ENCODE results near the gene STPG4.
"Not testable (repeated sequence)": the region's sequence is repeated elsewhere in the genome, so short reads cannot be mapped to it uniquely, and the experiment has no call there.

STPG4 gene

GRCh38 chr2:47119001-47119400, 36.1 kb downstream of the STPG4 start:
- no peak for FAIRE-seq
- no peak for TF ChIP-seq POLR2A (IDR thresholded peaks at IDR 0.05; ENCODE audit: low read depth, low read length)
- no peak for TF ChIP-seq POLR2AphosphoS5 (IDR thresholded peaks at IDR 0.05; ENCODE audit: low read depth, low read length)
- TF ChIP-seq TAF1 (IDR thresholded peaks at IDR 0.05; ENCODE audit: borderline replicate concordance, low read depth, low read length) = no peak
- no peak for DNase-seq (ENCODE audit: insufficient read length)

GRCh38 chr2:47118581-47118980, 36.5 kb downstream of the STPG4 start:
- no peak for DNase-seq (ENCODE audit: insufficient read length)
- no peak for FAIRE-seq
- no peak for TF ChIP-seq TAF1 (IDR thresholded peaks at IDR 0.05; ENCODE audit: borderline replicate concordance, low read depth, low read length)
- no peak for TF ChIP-seq POLR2AphosphoS5 (IDR thresholded peaks at IDR 0.05; ENCODE audit: low read depth, low read length)
- TF ChIP-seq POLR2A (IDR thresholded peaks at IDR 0.05; ENCODE audit: low read depth, low read length) = no peak

GRCh38 chr2:47112665-47113435, 42.3 kb downstream of the STPG4 start:
- FAIRE-seq (no peak), DNase-seq (ENCODE audit: insufficient read length) (no peak)
- TF ChIP-seq POLR2AphosphoS5 (IDR thresholded peaks at IDR 0.05; ENCODE audit: low read depth, low read length) = no peak
- TF ChIP-seq POLR2A (IDR thresholded peaks at IDR 0.05; ENCODE audit: low read depth, low read length) = no peak
- no peak for TF ChIP-seq TAF1 (IDR thresholded peaks at IDR 0.05; ENCODE audit: borderline replicate concordance, low read depth, low read length)

- no peak for FAIRE-seq
- TF ChIP-seq POLR2A (IDR thresholded peaks at IDR 0.05; ENCODE audit: low read depth, low read length) (no peak), POLR2AphosphoS5 (IDR thresholded peaks at IDR 0.05; ENCODE audit: low read depth, low read length) (no peak), TAF1 (IDR thresholded peaks at IDR 0.05; ENCODE audit: borderline replicate concordance, low read depth, low read length) (no peak)
- no peak for DNase-seq (ENCODE audit: insufficient read length)
Measured at GRCh38 chr2:47109680-47110079, 45.4 kb downstream of the STPG4 start.

- TF ChIP-seq POLR2AphosphoS5 (IDR thresholded peaks at IDR 0.05; ENCODE audit: low read depth, low read length) (no peak), POLR2A (IDR thresholded peaks at IDR 0.05; ENCODE audit: low read depth, low read length) (no peak), TAF1 (IDR thresholded peaks at IDR 0.05; ENCODE audit: borderline replicate concordance, low read depth, low read length) (no peak)
- no peak for DNase-seq (ENCODE audit: insufficient read length)
- no peak for FAIRE-seq
Measured at GRCh38 chr2:47109007-47109375, 46.1 kb downstream of the STPG4 start.

GRCh38 chr2:47108267-47109006, 46.7 kb downstream of the STPG4 start:
- not testable (repeated sequence) for FAIRE-seq; DNase-seq (ENCODE audit: insufficient read length)

GRCh38 chr2:47107201-47107600, 47.9 kb downstream of the STPG4 start:
- not testable (repeated sequence) for DNase-seq (ENCODE audit: insufficient read length); FAIRE-seq

- FAIRE-seq; DNase-seq (ENCODE audit: insufficient read length): not testable (repeated sequence)
Measured at GRCh38 chr2:47106231-47106630, 48.9 kb downstream of the STPG4 start.

- FAIRE-seq; DNase-seq (ENCODE audit: insufficient read length): not testable (repeated sequence)
Measured at GRCh38 chr2:47099712-47100111, 55.4 kb downstream of the STPG4 start.

GRCh38 chr2:47098953-47099352, 56.2 kb downstream of the STPG4 start:
- no peak for TF ChIP-seq POLR2AphosphoS5 (IDR thresholded peaks at IDR 0.05; ENCODE audit: low read depth, low read length)
- TF ChIP-seq POLR2A (IDR thresholded peaks at IDR 0.05; ENCODE audit: low read depth, low read length) = no peak
- no peak for TF ChIP-seq TAF1 (IDR thresholded peaks at IDR 0.05; ENCODE audit: borderline replicate concordance, low read depth, low read length)
- FAIRE-seq (no peak), DNase-seq (ENCODE audit: insufficient read length) (no peak)

GRCh38 chr2:47097563-47097962, 57.5 kb downstream of the STPG4 start:
- no peak for DNase-seq (ENCODE audit: insufficient read length)
- TF ChIP-seq POLR2A (IDR thresholded peaks at IDR 0.05; ENCODE audit: low read depth, low read length) = no peak
- no peak for TF ChIP-seq TAF1 (IDR thresholded peaks at IDR 0.05; ENCODE audit: borderline replicate concordance, low read depth, low read length)
- TF ChIP-seq POLR2AphosphoS5 (IDR thresholded peaks at IDR 0.05; ENCODE audit: low read depth, low read length) = no peak
- FAIRE-seq = no peak

- TF ChIP-seq TAF1 (IDR thresholded peaks at IDR 0.05; ENCODE audit: borderline replicate concordance, low read depth, low read length) = no peak
- no peak for TF ChIP-seq POLR2A (IDR thresholded peaks at IDR 0.05; ENCODE audit: low read depth, low read length)
- no peak for TF ChIP-seq POLR2AphosphoS5 (IDR thresholded peaks at IDR 0.05; ENCODE audit: low read depth, low read length)
- DNase-seq (ENCODE audit: insufficient read length) (no peak), FAIRE-seq (no peak)
Measured at GRCh38 chr2:47096451-47096850, 58.7 kb downstream of the STPG4 start.
